GM23338 (cell line): ENCODE results near the gene TLR3. TPM values are rescaled to one million over a fixed set of nuclear protein-coding genes. Genes with fewer than 3 reads are reported as not detected.

Experiments
- ATAC-seq: fragments of 200-7000 bp; cut with Tn5 transposase; 3 replicates; pipeline ENCODE4 v1.9.1; 2020
- DNase-seq: peaks from one replicate; pipeline ENCODE4 v3.0.0-alpha.2; 2015; ENCODE audit warnings: low spot score
- H2AFZ ChIP-seq: fragments of 200-600 bp; sonication (generic); 2 replicates; pipeline ENCODE4 v1.8.0; 2016; ENCODE audit warnings: antibody characterized with exemption, mild to moderate bottlenecking, moderate library complexity
- H3F3A ChIP-seq: fragments of 200-600 bp; sonication (generic); replicated peaks from 2 replicates; pipeline ENCODE4 v1.8.0; 2017; ENCODE audit warnings: antibody characterized with exemption, mixed run types, low read depth
- H3K27ac ChIP-seq: fragments of 200-600 bp; sonication (generic); 2 replicates; pipeline ENCODE4 v1.6.1; 2016; ENCODE audit warnings: low read depth
- H3K27me3 ChIP-seq: fragments of 200-600 bp; sonication (generic); 2 replicates; pipeline ENCODE4 v1.8.0; 2016; ENCODE audit warnings: mild to moderate bottlenecking, mixed run types, moderate library complexity; ENCODE audit not compliant: insufficient read depth
- H3K36me3 ChIP-seq: fragments of 200-600 bp; sonication (generic); 2 replicates; pipeline ENCODE4 v1.8.0; 2016; ENCODE audit warnings: mild to moderate bottlenecking; ENCODE audit not compliant: insufficient read depth
- H3K4me1 ChIP-seq: fragments of 200-600 bp; sonication (generic); 2 replicates; pipeline ENCODE4 v1.8.0; 2016; ENCODE audit warnings: mild to moderate bottlenecking, moderate library complexity; ENCODE audit not compliant: insufficient read depth
- H3K4me2 ChIP-seq: fragments of 200-600 bp; sonication (generic); 2 replicates; pipeline ENCODE4 v1.7.1; 2017; ENCODE audit warnings: mixed run types
- H3K4me3 ChIP-seq: fragments of 200-600 bp; sonication (generic); 2 replicates; pipeline ENCODE4 v1.6.1; 2016; ENCODE audit warnings: mixed run types
- H3K79me2 ChIP-seq: fragments of 200-600 bp; sonication (generic); replicated peaks from 2 replicates; pipeline ENCODE4 v1.8.0; 2017; ENCODE audit warnings: mild to moderate bottlenecking; ENCODE audit not compliant: insufficient read depth
- H3K9me2 ChIP-seq: fragments of 200-600 bp; sonication (generic); 2 replicates; pipeline ENCODE4 v1.8.0; 2017; ENCODE audit not compliant: insufficient read depth
- H4K20me1 ChIP-seq: fragments of 200-600 bp; sonication (generic); replicated peaks from 2 replicates; pipeline ENCODE4 v1.8.0; 2017; ENCODE audit warnings: mild to moderate bottlenecking; ENCODE audit not compliant: insufficient read depth
- H3K27ac Mint-ChIP-seq: 2 replicates; pipeline ENCODE4 v1.8.0; 2020; ENCODE audit warnings: inconsistent platforms, mild to moderate bottlenecking, moderate library complexity, mixed read lengths
- H3K27me3 Mint-ChIP-seq: 3 replicates; pipeline ENCODE4 v1.8.0; 2022; ENCODE audit warnings: low read depth, mild to moderate bottlenecking, moderate library complexity, mixed read lengths, inconsistent platforms; ENCODE audit not compliant: insufficient read depth, poor library complexity
- H3K36me3 Mint-ChIP-seq: 3 replicates; pipeline ENCODE4 v1.8.0; 2021; ENCODE audit warnings: low read depth, mild to moderate bottlenecking, inconsistent platforms, moderate library complexity, mixed read lengths
- H3K4me1 Mint-ChIP-seq: 3 replicates; pipeline ENCODE4 v1.8.0; 2020; ENCODE audit warnings: mild to moderate bottlenecking, inconsistent platforms, mixed read lengths
- H3K4me3 Mint-ChIP-seq: 3 replicates; pipeline ENCODE4 v1.8.0; 2021; ENCODE audit warnings: moderate library complexity, mild to moderate bottlenecking, inconsistent platforms, mixed read lengths
- H3K9me3 Mint-ChIP-seq: 3 replicates; pipeline ENCODE4 v1.8.0; 2020; ENCODE audit warnings: moderate library complexity, mild to moderate bottlenecking, inconsistent platforms, mixed read lengths
- CREB1 ChIP-seq: fragments of 250-450 bp; sonication (Bioruptor Pico); IDR thresholded peaks from 2 replicates; pipeline ENCODE4 v1.5.0; 2020; ENCODE audit warnings: low read depth, mild to moderate bottlenecking, moderate library complexity
- CTCF ChIP-seq, 2 experiments: fragments of 200-600 bp in 1 of 2; sonication (generic) in 1 of 2; conservative IDR thresholded peaks; 2 replicates each; pipeline versions ENCODE4 v1.5.1 to v1.6.1; 2016 to 2017; ENCODE audit warnings: antibody characterized with exemption in 2 of 2, low read depth in 2 of 2, mild to moderate bottlenecking in 2 of 2, moderate library complexity in 1 of 2
- ETS1 ChIP-seq: IDR thresholded peaks from 2 replicates; pipeline ENCODE4 v1.6.1; 2016; ENCODE audit warnings: antibody characterized with exemption
- EZH2 ChIP-seq: fragments of 200-600 bp; sonication (generic); IDR thresholded peaks from one replicate; pipeline ENCODE4 v1.8.0; 2017; ENCODE audit warnings: antibody characterized with exemption, mild to moderate bottlenecking, low read depth; ENCODE audit not compliant: unreplicated experiment
- EZH2phosphoT487 ChIP-seq: fragments of 200-600 bp; sonication (generic); IDR thresholded peaks from one replicate; pipeline ENCODE4 v1.8.1; 2018; ENCODE audit warnings: antibody characterized with exemption; ENCODE audit not compliant: unreplicated experiment
- JUNB ChIP-seq: IDR thresholded peaks from one replicate; pipeline ENCODE4 v1.6.1; 2016; ENCODE audit warnings: antibody characterized with exemption; ENCODE audit not compliant: unreplicated experiment
- NANOG ChIP-seq: IDR thresholded peaks from 2 replicates; pipeline ENCODE4 v1.6.1; 2016; ENCODE audit warnings: antibody characterized with exemption, borderline replicate concordance
- POLR2AphosphoS5 ChIP-seq: IDR thresholded peaks from 2 replicates; pipeline ENCODE4 v1.6.1; 2016; ENCODE audit warnings: antibody characterized with exemption, low read depth
- REST ChIP-seq: IDR thresholded peaks from one replicate; pipeline ENCODE4 v1.6.1; 2018; ENCODE audit warnings: antibody characterized with exemption; ENCODE audit not compliant: unreplicated experiment
- STAT1 ChIP-seq: IDR thresholded peaks from one replicate; pipeline ENCODE4 v1.6.1; 2016; ENCODE audit warnings: antibody characterized with exemption; ENCODE audit not compliant: unreplicated experiment
- ZNF114 ChIP-seq: fragments of 250-450 bp; sonication (Bioruptor Pico); IDR thresholded peaks from 2 replicates; pipeline ENCODE4 v1.5.0; 2020; ENCODE audit warnings: mild to moderate bottlenecking, moderate library complexity
- ZNF331 ChIP-seq: fragments of 250-450 bp; sonication (Bioruptor Pico); IDR thresholded peaks from 2 replicates; pipeline ENCODE4 v1.5.0; 2020; ENCODE audit warnings: low read depth, mild to moderate bottlenecking, moderate library complexity
- polyA plus RNA-seq: library from polyadenylated mRNA; unstranded; fragments of >200 nt; fragmentation: Nextera tagmentation; extraction: Ambion mirVana; gene quantifications from 2 replicates; pipeline ENCODE4 v1.2.1, GENCODE V29; 2016
- total RNA-seq: library from RNA; depleted of rRNA; stranded (reverse); fragments of >200 nt; shearing (Covaris generic); gene quantifications from 2 replicates; pipeline ENCODE4 v1.2.3, GENCODE V29; 2014

TLR3 gene
- total and polyA plus RNA-seq, 2 experiments from 2014 or later: 0.32 to 0.38 TPM

- no peak overlapping the region for H3K4me3 Mint-ChIP-seq
- DNase-seq (no peak), ATAC-seq (no peak)
- H3K36me3 Mint-ChIP-seq: no peaks in the 10 kb centered on the region
- H3K4me1 Mint-ChIP-seq: peaks cover 10% of the 10 kb centered on the region
- TF ChIP-seq REST (no peak), NANOG (no peak), ZNF331 (CRISPR knock-in tag) (no peak), POLR2AphosphoS5 (no peak), CREB1 (CRISPR knock-in tag) (no peak), STAT1 (no peak), ETS1 (no peak), CTCF (conservative IDR thresholded peaks at IDR 0.05; ENCODE audit: low read depth in 2 of 2) (no peak)
- no peak overlapping the region for H3K27ac ChIP-seq
- peaks cover 11% of the 10 kb centered on the region for H3K27me3 Mint-ChIP-seq
- no peak overlapping the region for H3K4me3 ChIP-seq
- H3K27ac Mint-ChIP-seq: no peak overlapping the region
- H3K9me3 Mint-ChIP-seq: no peaks in the 10 kb centered on the region
- H3K4me1 ChIP-seq: no peaks in the 10 kb centered on the region
- H3F3A ChIP-seq: no peaks in the 10 kb centered on the region
- H4K20me1 ChIP-seq: no peaks in the 10 kb centered on the region
- no peaks in the 10 kb centered on the region for H3K9me2 ChIP-seq
- H3K27me3 ChIP-seq: peaks cover under 1% of the 10 kb centered on the region; the same call in 1 of the 2 replicates
- no peaks in the 10 kb centered on the region for H3K79me2 ChIP-seq
- no peak overlapping the region for H3K4me2 ChIP-seq
- H3K36me3 ChIP-seq: no peaks in the 10 kb centered on the region; the same call in 1 of the 2 replicates
- H2AFZ ChIP-seq: peak overlapping the region; percentile 63; the same call in 1 of the 2 replicates
Measured at GRCh38 chr4:186097386-186097785, 28.4 kb downstream of the TLR3 start.

GRCh38 chr4:186102931-186103330 is 34.0 kb downstream of the TLR3 start:
- peaks cover 5% of the 10 kb centered on the region; the same call in 2 of the 3 replicates for H3K36me3 Mint-ChIP-seq

More at GRCh38 chr4:186102931-186103330, 34.0 kb downstream of the TLR3 start:
- Mint-ChIP-seq H3K27me3 (peaks cover 37% of the 10 kb centered on the region), H3K4me3 (no peak overlapping the region), H3K4me1 (peaks cover 16% of the 10 kb centered on the region), H3K27ac (no peak overlapping the region), H3K9me3 (peaks cover 5% of the 10 kb centered on the region; the same call in 2 of the 3 replicates)
- DNase-seq: no peak
- H3F3A ChIP-seq: peaks cover 6% of the 10 kb centered on the region; the same call in 1 of the 2 replicates
- no peak overlapping the region for H3K4me2 ChIP-seq
- H3K4me1 ChIP-seq: peaks cover 11% of the 10 kb centered on the region
- TF ChIP-seq CTCF (conservative IDR thresholded peaks at IDR 0.05; ENCODE audit: low read depth in 2 of 2): no peak
- no peak for TF ChIP-seq JUNB
- no peak for TF ChIP-seq ZNF331 (CRISPR knock-in tag)
- no peak for TF ChIP-seq ETS1
- TF ChIP-seq POLR2AphosphoS5: no peak
- no peak for TF ChIP-seq ZNF114
- TF ChIP-seq EZH2phosphoT487: no peak
- TF ChIP-seq EZH2: no peak
- no peaks in the 10 kb centered on the region for H4K20me1 ChIP-seq
- ATAC-seq: no peak
- no peak overlapping the region for H3K27ac ChIP-seq
- H3K36me3 ChIP-seq: no peaks in the 10 kb centered on the region
- H3K27me3 ChIP-seq: peaks cover 39% of the 10 kb centered on the region
- H3K9me2 ChIP-seq: no peaks in the 10 kb centered on the region
- H3K4me3 ChIP-seq: no peak overlapping the region
- no peak overlapping the region for H2AFZ ChIP-seq
- H3K79me2 ChIP-seq: no peaks in the 10 kb centered on the region
